ENCODE measurements around the gene NT5DC3. TPM values are rescaled to one million over a fixed set of nuclear protein-coding genes. Genes with fewer than 3 reads are reported as not detected.

The NT5DC3 gene
- 5.5 and 6.0 TPM in 2 replicates for total RNA-seq

GRCh38 chr12:103840876-103841689 is at the start of gene NT5DC3:
NT5DC3 (minus strand) TSS chr12:103841234; CDS start chr12:103841156, 78 bp downstream.

Other genes with a start within 250 kb of the NT5DC3 start
- 476 and 530 TPM in 2 replicates for gene HSP90B1, start 89.2 kb upstream of the NT5DC3 start, total RNA-seq
- gene TDG, start 124.6 kb upstream of the NT5DC3 start, total RNA-seq = 34.2 and 46.3 TPM in 2 replicates
- 11.6 and 29.4 TPM in 2 replicates for gene GLT8D2, start 209.0 kb upstream of the NT5DC3 start, total RNA-seq
- gene HCFC2, start 223.3 kb upstream of the NT5DC3 start, total RNA-seq = 20.2 and 22.0 TPM in 2 replicates